GM12892 (cell line): ENCODE measurements around the gene GFRA1.

Experiments
- POLR2A ChIP-seq: IDR thresholded peaks from 2 replicates; pipeline ENCODE4 v1.6.1; 2011; ENCODE audit warnings: low read depth, low read length, control low read depth
- POLR2AphosphoS5 ChIP-seq: IDR thresholded peaks from 2 replicates; pipeline ENCODE4 v1.6.1; 2011; ENCODE audit warnings: low read depth, low read length, control low read depth

DNA sequence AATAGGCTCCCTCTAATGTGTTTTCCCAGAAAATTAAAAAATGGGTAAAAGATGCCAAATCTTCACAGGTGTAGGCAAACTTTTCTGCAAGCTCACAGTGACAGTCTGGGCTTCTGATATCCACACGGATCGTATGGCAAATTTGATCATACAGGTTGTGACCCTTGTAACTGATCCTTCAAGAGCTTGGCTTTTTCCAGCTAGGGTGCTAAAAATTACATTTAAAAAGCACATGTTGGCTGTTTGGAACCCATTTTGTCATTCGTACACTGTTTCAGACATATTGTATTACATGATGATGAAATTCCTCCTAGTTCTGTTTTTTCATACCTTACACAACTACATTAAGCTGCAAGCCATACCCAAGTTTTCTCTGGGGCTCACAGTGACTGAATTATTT, 138.7 kb downstream of the GFRA1 start:
- TF ChIP-seq POLR2A (no peak), POLR2AphosphoS5 (no peak)
